K562 (cell line): ENCODE results near the gene KRT33B. TPM values are rescaled to one million over a fixed set of nuclear protein-coding genes. Genes with fewer than 3 reads are reported as not detected.

Source experiments
- ATAC-seq: fragments of 200-7000 bp; cut with Tn5 transposase; 3 replicates; pipeline ENCODE4 v1.9.1; 2020; ENCODE audit warnings: moderate library complexity
- BruUV-seq: library from RNA; stranded (reverse); fragments of 400-500 nt; replicated peaks from 2 replicates; lab custom pipeline; 2021; lab: Mats Ljungman, UMichigan
- CTCF ChIA-PET: fragments of 300-600 bp; formaldehyde crosslinking; extraction: SDS; loops from one replicate; lab custom pipeline; 2021; ENCODE audit warnings: low intra/inter-chr PET ratio; lab: Yijun Ruan, JAX
- POLR2A ChIA-PET: fragments of 300-600, 350-650 bp; sonication (Branson Sonifier 250); formaldehyde crosslinking; extraction: SDS; loops from one replicate; lab custom pipeline; 2021; ENCODE audit warnings: antibody characterized with exemption, inconsistent platforms; lab: Yijun Ruan, JAX
- DNase-seq, 4 experiments: peaks; one replicate each; pipeline versions ENCODE4 v3.0.0 to v3.0.0-alpha.2; 2011 to 2018; ENCODE audit warnings: low spot score in 3 of 4, mixed read lengths in 3 of 4; ENCODE audit errors: extremely low read depth in 1 of 4
- FAIRE-seq: peaks from 2 replicates; lab custom pipeline; 2011; peaks lifted over from hg19 to GRCh38; lab: Jason Lieb, UNC
- H2AFZ ChIP-seq: 2 replicates; pipeline ENCODE4 v1.6.0; 2011; ENCODE audit warnings: low read depth, low read length, control low read depth, inconsistent platforms
- H3K27ac ChIP-seq: fragments of 200-600 bp; 3 replicates; pipeline ENCODE4 v1.8.0; 2011; ENCODE audit warnings: low read depth, mild to moderate bottlenecking, control low read depth, inconsistent platforms, low read length, moderate library complexity, mixed read lengths; ENCODE audit errors: extremely low read depth
- H3K27me3 ChIP-seq, 2 experiments: fragments of 300-600 bp in 1 of 2; 2 replicates in 1 of 2; 3 replicates in 1 of 2; pipeline versions ENCODE4 v1.6.0 to v1.8.0; 2011; ENCODE audit warnings: inconsistent platforms in 2 of 2, low read length in 2 of 2, mild to moderate bottlenecking in 1 of 2, mixed read lengths in 1 of 2, moderate library complexity in 1 of 2; ENCODE audit not compliant: control insufficient read depth in 2 of 2, insufficient read depth in 2 of 2
- H3K36me3 ChIP-seq: fragments of 300-600 bp; 3 replicates; pipeline ENCODE4 v1.8.0; 2011; ENCODE audit warnings: mild to moderate bottlenecking, low read length, inconsistent platforms; ENCODE audit not compliant: control insufficient read depth, insufficient read depth
- H3K4me1 ChIP-seq, 2 experiments: fragments of 200-600 bp in 1 of 2; replicated peaks in 1 of 2; 2 replicates in 1 of 2; 3 replicates in 1 of 2; pipeline versions ENCODE4 v1.5.1 to v1.8.0; 2011; ENCODE audit warnings: inconsistent platforms in 2 of 2, low read length in 2 of 2, mild to moderate bottlenecking in 1 of 2, mixed read lengths in 1 of 2, moderate library complexity in 1 of 2; ENCODE audit not compliant: control insufficient read depth in 2 of 2, insufficient read depth in 2 of 2
- H3K4me2 ChIP-seq: 2 replicates; pipeline ENCODE4 v1.6.1; 2011; ENCODE audit warnings: low read length, control low read depth, inconsistent platforms, mixed read lengths; ENCODE audit not compliant: insufficient read depth
- H3K4me3 ChIP-seq: fragments of 200-600 bp; sonication (generic), shearing (Covaris generic); 2 replicates; pipeline ENCODE4 v1.5.1; 2016; ENCODE audit warnings: control low read depth, inconsistent platforms
- H3K79me2 ChIP-seq: fragments of 200-600 bp; 3 replicates; pipeline ENCODE4 v1.8.0; 2011; ENCODE audit warnings: low read length, inconsistent platforms; ENCODE audit not compliant: control insufficient read depth, insufficient read depth
- H3K9ac ChIP-seq, 2 experiments: 2 replicates each; pipeline versions ENCODE4 v1.6.0 to v1.6.1; 2011; ENCODE audit warnings: low read depth in 2 of 2, low read length in 2 of 2, control low read depth in 1 of 2, inconsistent platforms in 1 of 2, mild to moderate bottlenecking in 1 of 2, mixed read lengths in 1 of 2; ENCODE audit not compliant: insufficient read depth in 1 of 2
- H3K9me1 ChIP-seq: one replicate; pipeline ENCODE4 v1.6.0; 2011; ENCODE audit warnings: inconsistent platforms, mild to moderate bottlenecking, low read length, moderate library complexity; ENCODE audit not compliant: control insufficient read depth, insufficient read depth
- H3K9me3 ChIP-seq: replicated peaks from 2 replicates; pipeline ENCODE4 v1.5.1; 2011; ENCODE audit warnings: low read depth, low read length, inconsistent platforms; ENCODE audit not compliant: control insufficient read depth, insufficient read depth
- H4K20me1 ChIP-seq: replicated peaks from 2 replicates; pipeline ENCODE4 v1.6.1; 2011; ENCODE audit warnings: low read length, inconsistent platforms, mixed read lengths; ENCODE audit not compliant: control insufficient read depth, insufficient read depth
- ESRRA ChIP-seq: fragments of 450-650 bp; IDR thresholded peaks from 2 replicates; pipeline ENCODE4 v1.6.1; 2014; ENCODE audit warnings: low read depth, mild to moderate bottlenecking, moderate library complexity, borderline replicate concordance
- ILK ChIP-seq: fragments of 450-650 bp; IDR thresholded peaks from 2 replicates; pipeline ENCODE4 v1.6.1; 2016; ENCODE audit warnings: missing genetic modification characterization, low read depth, mild to moderate bottlenecking, missing compliant biosample characterization, moderate library complexity, borderline replicate concordance
- MAZ ChIP-seq, 2 experiments: fragments of 450-650 bp in 1 of 2; sonication (generic) in 1 of 2; formaldehyde crosslinking; IDR thresholded peaks in 1 of 2; conservative IDR thresholded peaks in 1 of 2; 2 replicates each; pipeline versions ENCODE4 v1.4.0 to v1.5.0; 2020; ENCODE audit warnings: mild to moderate bottlenecking in 1 of 2, missing genetic modification reagents in 1 of 2
- MXI1 ChIP-seq: IDR thresholded peaks from 2 replicates; pipeline ENCODE4 v1.6.1; 2011; ENCODE audit warnings: low read depth, mild to moderate bottlenecking, improper control_type of control experiment, low read length
- ZFP36 ChIP-seq: fragments of 150-350 bp; IDR thresholded peaks from 2 replicates; pipeline ENCODE4 v1.6.1; 2018; ENCODE audit warnings: low read length, low read depth; ENCODE audit not compliant: partially characterized antibody
- ZNF217 ChIP-seq: sonication (generic); formaldehyde crosslinking; IDR thresholded peaks from 2 replicates; pipeline ENCODE4 v1.8.0; 2022; ENCODE audit warnings: mild to moderate bottlenecking, missing genetic modification reagents
- ZNF282 ChIP-seq: sonication (generic); formaldehyde crosslinking; IDR thresholded peaks from 2 replicates; pipeline ENCODE4 v1.8.1; 2023; ENCODE audit warnings: missing genetic modification reagents
- WGBS: fragments of 100-300 bp; shearing (Covaris generic); methylation state at CpG from one replicate; pipeline ENCODE4 v1.1.6; 2016; ENCODE audit warnings: low coverage, mixed read lengths; ENCODE audit not compliant: insufficient coverage; ENCODE audit errors: missing lambda C conversion rate; 5-methylcytosine and 5-hydroxymethylcytosine counted together
- in situ Hi-C: fragments of 300-500 bp; cut with MboI; formaldehyde crosslinking; loops from 4 replicates; pipeline ENCODE4 v1.15.0; 2018; ENCODE audit warnings: inconsistent platforms, mixed read lengths
- intact Hi-C: fragments of 100-400 bp; cut with micrococcal nuclease; formaldehyde crosslinking; loops from 2 replicates; pipeline ENCODE4 v1.14.2; 2022
- polyA plus RNA-seq, 8 experiments: library from polyadenylated mRNA; depleted of rRNA in 4 of 8; stranded (reverse) in 5 of 8; unstranded in 3 of 8; fragments of >200 nt; fragmentation: Nextera tagmentation in 2 of 8; fragmentation: Illumina TruSeq in 1 of 8; extraction: Ambion mirVana in 2 of 8; extraction: Trizol in 1 of 8; gene quantifications; 2 replicates each; pipeline versions ENCODE4 v1.2.1 to v1.2.3, GENCODE V29; 2011 to 2014; ENCODE audit warnings: inconsistent platforms in 1 of 8, missing spikeins in 1 of 8
- total RNA-seq, 7 experiments: library from RNA; depleted of rRNA in 6 of 7; stranded (reverse); fragments of >200 nt in 6 of 7; fragmentation: Illumina TruSeq in 2 of 7; extraction: Trizol in 2 of 7; gene quantifications; 2 replicates each; pipeline versions ENCODE4 v1.2.1 to v1.2.3, GENCODE V29; 2011 to 2021; ENCODE audit warnings: low replicate concordance in 1 of 7
- TF ChIP-seq, protein P1 (sequence below): IDR thresholded peaks from 2 replicates; pipeline ENCODE4 v1.6.1; 2011; ENCODE audit warnings: borderline replicate concordance, low read depth, mild to moderate bottlenecking, moderate library complexity, low read length; ENCODE audit not compliant: insufficient read depth, poor library complexity, severe bottlenecking
- TF ChIP-seq, protein P2 (sequence below), 2 experiments: fragments of 450-650 bp in 1 of 2; sonication (generic) in 1 of 2; formaldehyde crosslinking in 1 of 2; IDR thresholded peaks; 2 replicates each; pipeline versions ENCODE4 v1.7.1 to v1.9.0; 2016 to 2022; ENCODE audit warnings: inconsistent platforms in 1 of 2, mild to moderate bottlenecking in 1 of 2, missing genetic modification reagents in 1 of 2

Gene KRT33B
- total and polyA plus RNA-seq, 9 of the 15 experiments (the other 6 are each of a cell fraction or from before 2014, with no cell fraction given), result not detected

DNA sequence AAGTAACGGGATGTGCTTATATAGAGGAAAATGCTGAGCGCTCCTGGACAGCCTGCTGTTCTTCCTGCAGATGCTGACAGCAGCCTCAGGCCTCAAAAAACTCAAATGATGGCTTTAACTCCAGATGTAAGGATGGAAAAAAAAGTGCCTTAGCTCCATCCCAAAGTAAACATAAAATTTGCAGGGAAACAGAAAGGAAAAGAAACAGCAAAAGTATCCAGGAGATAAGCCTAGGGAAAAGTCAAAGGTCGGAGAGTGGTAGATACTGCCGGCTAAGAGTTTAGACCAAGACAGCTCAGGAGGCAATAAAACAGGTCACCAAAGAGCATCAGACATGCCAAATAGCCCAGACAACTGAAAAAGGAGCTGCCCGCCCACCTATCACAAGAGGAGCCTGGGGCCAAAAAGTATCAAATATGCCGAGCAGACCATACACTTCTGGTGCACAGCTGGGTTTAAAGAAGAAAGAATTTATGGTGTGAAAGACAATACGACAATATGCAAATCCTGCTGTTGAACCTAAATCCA is 20.9 kb upstream of the KRT33B start:
- Histone ChIP-seq H3K27me3 (peaks cover 0 to 10% of the 10 kb centered on the region in 2 experiments; a peak in 1 of 5 replicates), H3K4me3 (no peak overlapping the region), H2AFZ (no peak overlapping the region), H3K27ac (no peak overlapping the region), H3K36me3 (no peaks in the 10 kb centered on the region), H3K4me1 (no peaks in the 10 kb centered on the region), H3K4me2 (no peak overlapping the region), H3K9me3 (no peaks in the 10 kb centered on the region), H3K9me1 (no peaks in the 10 kb centered on the region), H3K9ac (no peak overlapping the region), H4K20me1 (no peaks in the 10 kb centered on the region), H3K79me2 (no peaks in the 10 kb centered on the region)
- FAIRE-seq (no peak), DNase-seq (no peak), ATAC-seq (no peak)
- WGBS, result 0% methylated on average over 7 of the region's 7 CpGs
- intact Hi-C loops (no loop called here), in situ Hi-C loops (no loop called here)
- BruUV-seq, result no TSS peak
- CTCF ChIA-PET, result no interaction called here
- POLR2A ChIA-PET, result interaction anchor here (0.5 to 1.2 kb wide), 3 partner anchors 9 to 466 kb away, joined by 3 to 4 read pairs (median 3); no protein-coding TSS in a partner anchor
- TF ChIP-seq, protein P1, sequence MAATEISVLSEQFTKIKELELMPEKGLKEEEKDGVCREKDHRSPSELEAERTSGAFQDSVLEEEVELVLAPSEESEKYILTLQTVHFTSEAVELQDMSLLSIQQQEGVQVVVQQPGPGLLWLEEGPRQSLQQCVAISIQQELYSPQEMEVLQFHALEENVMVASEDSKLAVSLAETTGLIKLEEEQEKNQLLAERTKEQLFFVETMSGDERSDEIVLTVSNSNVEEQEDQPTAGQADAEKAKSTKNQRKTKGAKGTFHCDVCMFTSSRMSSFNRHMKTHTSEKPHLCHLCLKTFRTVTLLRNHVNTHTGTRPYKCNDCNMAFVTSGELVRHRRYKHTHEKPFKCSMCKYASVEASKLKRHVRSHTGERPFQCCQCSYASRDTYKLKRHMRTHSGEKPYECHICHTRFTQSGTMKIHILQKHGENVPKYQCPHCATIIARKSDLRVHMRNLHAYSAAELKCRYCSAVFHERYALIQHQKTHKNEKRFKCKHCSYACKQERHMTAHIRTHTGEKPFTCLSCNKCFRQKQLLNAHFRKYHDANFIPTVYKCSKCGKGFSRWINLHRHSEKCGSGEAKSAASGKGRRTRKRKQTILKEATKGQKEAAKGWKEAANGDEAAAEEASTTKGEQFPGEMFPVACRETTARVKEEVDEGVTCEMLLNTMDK, result no peak
- TF ChIP-seq ZNF282, result no peak
- no peak for TF ChIP-seq ZNF217 (CRISPR knock-in tag)
- TF ChIP-seq, protein P2, sequence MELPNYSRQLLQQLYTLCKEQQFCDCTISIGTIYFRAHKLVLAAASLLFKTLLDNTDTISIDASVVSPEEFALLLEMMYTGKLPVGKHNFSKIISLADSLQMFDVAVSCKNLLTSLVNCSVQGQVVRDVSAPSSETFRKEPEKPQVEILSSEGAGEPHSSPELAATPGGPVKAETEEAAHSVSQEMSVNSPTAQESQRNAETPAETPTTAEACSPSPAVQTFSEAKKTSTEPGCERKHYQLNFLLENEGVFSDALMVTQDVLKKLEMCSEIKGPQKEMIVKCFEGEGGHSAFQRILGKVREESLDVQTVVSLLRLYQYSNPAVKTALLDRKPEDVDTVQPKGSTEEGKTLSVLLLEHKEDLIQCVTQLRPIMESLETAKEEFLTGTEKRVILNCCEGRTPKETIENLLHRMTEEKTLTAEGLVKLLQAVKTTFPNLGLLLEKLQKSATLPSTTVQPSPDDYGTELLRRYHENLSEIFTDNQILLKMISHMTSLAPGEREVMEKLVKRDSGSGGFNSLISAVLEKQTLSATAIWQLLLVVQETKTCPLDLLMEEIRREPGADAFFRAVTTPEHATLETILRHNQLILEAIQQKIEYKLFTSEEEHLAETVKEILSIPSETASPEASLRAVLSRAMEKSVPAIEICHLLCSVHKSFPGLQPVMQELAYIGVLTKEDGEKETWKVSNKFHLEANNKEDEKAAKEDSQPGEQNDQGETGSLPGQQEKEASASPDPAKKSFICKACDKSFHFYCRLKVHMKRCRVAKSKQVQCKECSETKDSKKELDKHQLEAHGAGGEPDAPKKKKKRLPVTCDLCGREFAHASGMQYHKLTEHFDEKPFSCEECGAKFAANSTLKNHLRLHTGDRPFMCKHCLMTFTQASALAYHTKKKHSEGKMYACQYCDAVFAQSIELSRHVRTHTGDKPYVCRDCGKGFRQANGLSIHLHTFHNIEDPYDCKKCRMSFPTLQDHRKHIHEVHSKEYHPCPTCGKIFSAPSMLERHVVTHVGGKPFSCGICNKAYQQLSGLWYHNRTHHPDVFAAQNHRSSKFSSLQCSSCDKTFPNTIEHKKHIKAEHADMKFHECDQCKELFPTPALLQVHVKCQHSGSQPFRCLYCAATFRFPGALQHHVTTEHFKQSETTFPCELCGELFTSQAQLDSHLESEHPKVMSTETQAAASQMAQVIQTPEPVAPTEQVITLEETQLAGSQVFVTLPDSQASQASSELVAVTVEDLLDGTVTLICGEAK (IDR thresholded peaks at IDR 0.05), result no peak
- TF ChIP-seq, protein P2 (CRISPR knock-in tag; IDR thresholded peaks at IDR 0.05), result no peak
- TF ChIP-seq ZFP36, result no peak
- no peak for TF ChIP-seq ESRRA
- TF ChIP-seq MXI1, result no peak
- TF ChIP-seq MAZ (CRISPR knock-in tag; conservative IDR thresholded peaks at IDR 0.05 in 1 of 2, IDR thresholded peaks at IDR 0.05 in 1 of 2), result no peak
- TF ChIP-seq ILK (tag), result no peak
